H1 (cell line): ENCODE results near the gene RRAGC. TPM values are rescaled to one million over a fixed set of nuclear protein-coding genes. Genes with fewer than 3 reads are reported as not detected.
"Not testable (repeated sequence)": the region's sequence is repeated elsewhere in the genome, so short reads cannot be mapped to it uniquely, and the experiment has no call there.

ENCODE experiments used
- CTCF ChIA-PET: fragments of 300-600 bp; sonication (Branson Sonifier 250); formaldehyde crosslinking; loops from one replicate; lab custom pipeline; 2021; ENCODE audit not compliant: partially characterized antibody; lab: Charles Lee
- POLR2A ChIA-PET: fragments of 300-600 bp; sonication (Branson Sonifier 250); formaldehyde crosslinking; loops from one replicate; lab custom pipeline; 2021; ENCODE audit warnings: inconsistent platforms; ENCODE audit not compliant: partially characterized antibody; lab: Charles Lee
- DNase-seq, 2 experiments: peaks; one replicate each; pipeline versions ENCODE4 v3.0.0 to v3.0.0-alpha.2; 2010 to 2022; ENCODE audit warnings: low spot score in 2 of 2, low read depth in 1 of 2, mixed read lengths in 1 of 2
- FAIRE-seq: peaks from 2 replicates; lab custom pipeline; 2011; peaks lifted over from hg19 to GRCh38; lab: Jason Lieb, UNC
- H2AFZ ChIP-seq: 2 replicates; pipeline ENCODE4 v1.8.1; 2012; ENCODE audit warnings: low read length, inconsistent platforms
- H2AK5ac ChIP-seq: 2 replicates; pipeline ENCODE4 v1.6.1; 2013; ENCODE audit warnings: low read depth, low read length
- H2BK120ac ChIP-seq: replicated peaks from 2 replicates; pipeline ENCODE3; 2013; ENCODE audit warnings: low read depth, low read length, inconsistent platforms
- H2BK12ac ChIP-seq: 2 replicates; pipeline ENCODE4 v1.6.1; 2013; ENCODE audit warnings: low read depth, low read length
- H2BK15ac ChIP-seq: 2 replicates; pipeline ENCODE4 v1.6.1; 2013; ENCODE audit warnings: low read length
- H2BK20ac ChIP-seq: 2 replicates; pipeline ENCODE4 v1.6.1; 2013; ENCODE audit warnings: low read length
- H2BK5ac ChIP-seq: 2 replicates; pipeline ENCODE4 v1.6.1; 2013; ENCODE audit warnings: low read depth, low read length
- H3K14ac ChIP-seq: 2 replicates; pipeline ENCODE4 v1.6.1; 2013; ENCODE audit warnings: inconsistent platforms; ENCODE audit not compliant: insufficient read length
- H3K18ac ChIP-seq: 2 replicates; pipeline ENCODE4 v1.6.1; 2013; ENCODE audit warnings: low read length; ENCODE audit errors: extremely low read depth
- H3K23ac ChIP-seq: 2 replicates; pipeline ENCODE4 v1.6.1; 2013; ENCODE audit warnings: inconsistent platforms; ENCODE audit not compliant: insufficient read length
- H3K23me2 ChIP-seq: 2 replicates; pipeline ENCODE4 v1.6.1; 2013; ENCODE audit warnings: low read depth, low read length
- H3K27ac ChIP-seq: 2 replicates; pipeline ENCODE4 v1.6.1; 2011; ENCODE audit warnings: low read depth, low read length, inconsistent platforms
- H3K27me3 ChIP-seq, 4 experiments: replicated peaks in 1 of 4; 1 replicate in 1 of 4; 2 replicates in 3 of 4; pipeline versions ENCODE4 v1.6.1 to v1.8.1; 2011 to 2013; ENCODE audit warnings: low read length in 3 of 4, mild to moderate bottlenecking in 3 of 4, inconsistent platforms in 2 of 4, mixed read lengths in 2 of 4, moderate library complexity in 1 of 4; ENCODE audit not compliant: control insufficient read depth in 3 of 4, insufficient read depth in 3 of 4; ENCODE audit errors: extremely low read depth in 1 of 4
- H3K36me3 ChIP-seq, 4 experiments: 2 replicates each; pipeline versions ENCODE4 v1.6.1 to v1.8.1; 2011 to 2013; ENCODE audit warnings: mild to moderate bottlenecking in 4 of 4, low read length in 3 of 4, moderate library complexity in 2 of 4, control low read depth in 1 of 4, inconsistent platforms in 1 of 4; ENCODE audit not compliant: insufficient read depth in 4 of 4, control insufficient read depth in 2 of 4
- H3K4ac ChIP-seq: replicated peaks from 2 replicates; pipeline ENCODE3; 2013; ENCODE audit warnings: low read length, low read depth, mixed read lengths, inconsistent platforms; ENCODE audit not compliant: insufficient read length
- H3K4me1 ChIP-seq, 4 experiments: replicated peaks in 1 of 4; 1 replicate in 1 of 4; 2 replicates in 3 of 4; pipeline versions ENCODE4 v1.6.1 to v1.8.1; 2011 to 2013; ENCODE audit warnings: low read length in 3 of 4, inconsistent platforms in 2 of 4, mixed read lengths in 1 of 4; ENCODE audit not compliant: insufficient read depth in 4 of 4, control insufficient read depth in 3 of 4
- H3K4me2 ChIP-seq, 2 experiments: 2 replicates each; pipeline versions ENCODE4 v1.6.1 to v1.8.1; 2011 to 2013; ENCODE audit warnings: low read depth in 2 of 2, low read length in 2 of 2, control low read depth in 1 of 2, inconsistent platforms in 1 of 2, mild to moderate bottlenecking in 1 of 2; ENCODE audit not compliant: insufficient read depth in 1 of 2
- H3K4me3 ChIP-seq, 4 experiments: fragments of 200-600, 300-600 bp in 1 of 4; sonication (generic), shearing (Covaris generic), sonication (Bioruptor Twin) in 1 of 4; 2 replicates each; pipeline versions ENCODE4 v1.5.1 to v1.8.1; 2011 to 2016; ENCODE audit warnings: low read length in 4 of 4, low read depth in 3 of 4, control low read depth in 2 of 4, inconsistent platforms in 2 of 4, mild to moderate bottlenecking in 2 of 4, mixed read lengths in 1 of 4, moderate library complexity in 1 of 4; ENCODE audit not compliant: insufficient read depth in 2 of 4; ENCODE audit errors: extremely low read depth in 1 of 4
- H3K56ac ChIP-seq: replicated peaks from 2 replicates; pipeline ENCODE3; 2013; ENCODE audit warnings: low read depth, mild to moderate bottlenecking, mixed read lengths, low read length, inconsistent platforms; ENCODE audit not compliant: insufficient read length
- H3K79me1 ChIP-seq: 2 replicates; pipeline ENCODE4 v1.6.1; 2013; ENCODE audit warnings: low read depth, low read length, control low read depth
- H3K79me2 ChIP-seq, 2 experiments: 2 replicates each; pipeline versions ENCODE4 v1.6.1 to v1.8.1; 2012 to 2013; ENCODE audit warnings: low read length in 2 of 2, mild to moderate bottlenecking in 2 of 2, inconsistent platforms in 1 of 2; ENCODE audit not compliant: insufficient read depth in 2 of 2, control insufficient read depth in 1 of 2
- H3K9ac ChIP-seq, 4 experiments: replicated peaks in 1 of 4; 1 replicate in 1 of 4; 2 replicates in 3 of 4; pipeline versions ENCODE4 v1.6.1 to v1.8.1; 2011 to 2013; ENCODE audit warnings: low read depth in 3 of 4, low read length in 3 of 4, control low read depth in 2 of 4, mild to moderate bottlenecking in 2 of 4, moderate library complexity in 2 of 4, inconsistent platforms in 1 of 4; ENCODE audit errors: extremely low read depth in 1 of 4
- H3K9me3 ChIP-seq, 2 experiments: 2 replicates each; pipeline versions ENCODE4 v1.6.1 to v1.8.1; 2012 to 2013; ENCODE audit warnings: mild to moderate bottlenecking in 2 of 2, moderate library complexity in 2 of 2, control low read depth in 1 of 2, inconsistent platforms in 1 of 2, low read depth in 1 of 2, low read length in 1 of 2, mixed read lengths in 1 of 2; ENCODE audit not compliant: insufficient read depth in 2 of 2
- H4K20me1 ChIP-seq, 2 experiments: replicated peaks in 1 of 2; 2 replicates each; pipeline versions ENCODE3 to v1.8.1; 2011 to 2013; ENCODE audit warnings: inconsistent platforms in 2 of 2, low read length in 2 of 2, mild to moderate bottlenecking in 1 of 2; ENCODE audit not compliant: insufficient read depth in 2 of 2, control insufficient read depth in 1 of 2
- H4K5ac ChIP-seq: 2 replicates; pipeline ENCODE4 v1.6.1; 2013; ENCODE audit warnings: low read length, low read depth, mixed read lengths, inconsistent platforms; ENCODE audit not compliant: insufficient read length
- H4K8ac ChIP-seq: 2 replicates; pipeline ENCODE4 v1.8.0; 2013; ENCODE audit warnings: mild to moderate bottlenecking, moderate library complexity, low read length, inconsistent platforms; ENCODE audit not compliant: insufficient read depth; ENCODE audit errors: extremely low read depth
- H4K91ac ChIP-seq: replicated peaks from 2 replicates; pipeline ENCODE3; 2013; ENCODE audit warnings: low read length, mixed read lengths, inconsistent platforms; ENCODE audit not compliant: insufficient read length
- WGBS, 2 experiments: shearing (Covaris generic) in 1 of 2; methylation state at CpG; one replicate each; pipeline versions ENCODE4 v1.1.6 to v1.1.7; 2013 to 2015; ENCODE audit warnings: low lambda C conversion rate in 2 of 2, mixed read lengths in 2 of 2, inconsistent platforms in 1 of 2, low coverage in 1 of 2, missing lambda C conversion rate in 1 of 2; ENCODE audit not compliant: insufficient replicate concordance in 2 of 2, insufficient coverage in 1 of 2, insufficient read length in 1 of 2; ENCODE audit errors: extremely low coverage in 1 of 2, missing lambda C conversion rate in 1 of 2; 5-methylcytosine and 5-hydroxymethylcytosine counted together
- polyA plus RNA-seq, 7 experiments: library from polyadenylated mRNA; depleted of rRNA in 3 of 7; stranded (reverse) in 5 of 7; unstranded in 2 of 7; fragments of >200 nt in 5 of 7; fragments of 200-250 nt in 2 of 7; gene quantifications; 1 replicate in 5 of 7; 2 replicates in 1 of 7; 4 replicates in 1 of 7; pipeline versions ENCODE4 v1.2.1 to v1.2.3, GENCODE V29; 2011 to 2013; ENCODE audit warnings: missing spikeins in 2 of 7, mixed read lengths in 2 of 7
- total RNA-seq: library from RNA; stranded (reverse); fragmentation: NEBNext Ultra II Directional; extraction: Animal tissue kit (Norgen Biotek cat#: 25700); gene quantifications from 2 replicates; pipeline ENCODE4 v1.2.1, GENCODE V29; 2021

RRAGC gene
- total and polyA plus RNA-seq, 2 of the 8 experiments (the other 6 are each of a cell fraction or from before 2014, with no cell fraction given), result 12.0 to 16.5 TPM

- H2AK5ac ChIP-seq, H4K8ac ChIP-seq, H3K27ac ChIP-seq, H3K18ac ChIP-seq, FAIRE-seq, POLR2A ChIA-PET, H2BK15ac ChIP-seq, H4K5ac ChIP-seq, H2BK5ac ChIP-seq, H3K9ac ChIP-seq, H3K23ac ChIP-seq, H3K4me2 ChIP-seq, H2BK120ac ChIP-seq, H3K27me3 ChIP-seq, H3K4ac ChIP-seq, DNase-seq, H2BK12ac ChIP-seq, H3K4me1 ChIP-seq, H3K23me2 ChIP-seq, H3K56ac ChIP-seq, H3K9me3 ChIP-seq, H3K79me2 ChIP-seq, H4K20me1 ChIP-seq, H3K14ac ChIP-seq, H3K4me3 ChIP-seq, H2BK20ac ChIP-seq, H2AFZ ChIP-seq, H3K79me1 ChIP-seq, H4K91ac ChIP-seq: not testable (repeated sequence)
- CTCF ChIA-PET, result interaction anchor here (0.6 to 7.9 kb wide), 4 partner anchors 14 to 799 kb away, joined by 3 to 71 read pairs (median 4); no protein-coding TSS in a partner anchor
- 88% methylated on average over 10 of the region's 10 CpGs; no CpG with 5 or more reads in 1 of the 2 experiments for WGBS, 2 experiments
- peaks cover 0 to 19% (median 10%) of the 10 kb centered on the region in 4 experiments; a peak in 4 of 8 replicates for H3K36me3 ChIP-seq
Measured at GRCh38 chr1:38836316-38836715, 23.3 kb downstream of the RRAGC start.
